Activated T-cell treated with anti-CD3 and anti-CD28 coated beads, Interleukin-2, amount 50 U/mL, for 48 hours (primary cell): ENCODE results near the gene GMPPA.
A peak's percentile ranks its signal among the peaks of the same experiment; 100 is the strongest.

Source experiments
- DNase-seq, 2 experiments: peaks; one replicate each; pipeline ENCODE4 v3.0.0-alpha.2; 2020

Gene GMPPA

GRCh38 chr2:219522111-219523030 is 23.7 kb downstream of the GMPPA start:
- DNase-seq, result no peak

- DNase-seq, result no peak
These were observed 24.5 kb downstream of the GMPPA start for GRCh38 chr2:219523031-219523671.

- DNase-seq, result no peak
These were observed 26.1 kb downstream of the GMPPA start for GRCh38 chr2:219524817-219525216.

- no peak for DNase-seq
These were observed 27.0 kb downstream of the GMPPA start for GRCh38 chr2:219525533-219526232.

- DNase-seq, result no peak
These were observed 27.8 kb downstream of the GMPPA start for GRCh38 chr2:219526320-219527075.

- DNase-seq, result no peak
These were observed 28.3 kb downstream of the GMPPA start for GRCh38 chr2:219527076-219527394.

- no peak for DNase-seq
These were observed 28.8 kb downstream of the GMPPA start for GRCh38 chr2:219527472-219527871.

- peak; percentile 88 to 91 for DNase-seq
These were observed 31.6 kb downstream of the GMPPA start for GRCh38 chr2:219530048-219530963.

GRCh38 chr2:219531639-219532377 is 33.1 kb downstream of the GMPPA start:
- DNase-seq, result no peak

- no peak for DNase-seq
These were observed 33.6 kb downstream of the GMPPA start for GRCh38 chr2:219532378-219532649.

GRCh38 chr2:219533930-219534661 is 35.4 kb downstream of the GMPPA start:
- DNase-seq, result no peak

GRCh38 chr2:219536425-219536824 is 37.7 kb downstream of the GMPPA start:
- DNase-seq, result no peak

GRCh38 chr2:219536967-219537366 is 38.3 kb downstream of the GMPPA start:
- no peak for DNase-seq

GRCh38 chr2:219537657-219538488 is 39.2 kb downstream of the GMPPA start:
- no peak for DNase-seq

GRCh38 chr2:219538504-219538951 is 39.8 kb downstream of the GMPPA start:
- no peak for DNase-seq

GRCh38 chr2:219538956-219539788 is 40.5 kb downstream of the GMPPA start:
- no peak for DNase-seq

GRCh38 chr2:219539926-219540678 is 41.4 kb downstream of the GMPPA start:
- DNase-seq, result no peak
